Lung (tissue), 12 donors: ENCODE data around the gene BRIX1. TPM values are rescaled to one million over a fixed set of nuclear protein-coding genes. Genes with fewer than 3 reads are reported as not detected.

Experiments
- ATAC-seq: fragments of 200-7000 bp; cut with Tn5 transposase; one replicate; pipeline ENCODE4 v1.9.1; 2020; ENCODE audit warnings: moderate number of reproducible peaks; ENCODE audit not compliant: insufficient read depth, low FRiP score
- DNase-seq, 3 donors: peaks; one replicate each; pipeline ENCODE4 v3.0.0-alpha.2; 2013 to 2017
- H3K27ac ChIP-seq, 2 donors: one replicate each; pipeline ENCODE4 v1.5.1; 2013; ENCODE audit warnings: mild to moderate bottlenecking in 2 of 2, moderate library complexity in 2 of 2, control low read depth in 1 of 2, inconsistent platforms in 1 of 2, low read depth in 1 of 2, low read length in 1 of 2
- H3K27me3 ChIP-seq, 3 donors: one replicate each; pipeline ENCODE4 v1.5.1; 2013; ENCODE audit warnings: low read length in 2 of 3; ENCODE audit not compliant: control insufficient read depth in 3 of 3, insufficient read depth in 3 of 3
- H3K36me3 ChIP-seq, 4 donors: one replicate each; pipeline ENCODE4 v1.5.1; 2013; ENCODE audit warnings: low read length in 4 of 4, mild to moderate bottlenecking in 1 of 4, moderate library complexity in 1 of 4; ENCODE audit not compliant: control insufficient read depth in 4 of 4, insufficient read depth in 4 of 4
- H3K4me1 ChIP-seq, 5 donors: one replicate each; pipeline ENCODE4 v1.5.1; 2013; ENCODE audit warnings: low read length in 5 of 5, mild to moderate bottlenecking in 2 of 5, moderate library complexity in 1 of 5; ENCODE audit not compliant: control insufficient read depth in 5 of 5, insufficient read depth in 5 of 5
- H3K4me3 ChIP-seq: one replicate; pipeline ENCODE4 v1.5.1; 2013; ENCODE audit warnings: mild to moderate bottlenecking, control low read depth, moderate library complexity
- H3K9ac ChIP-seq, 2 donors: one replicate each; pipeline ENCODE4 v1.5.1; 2013; ENCODE audit warnings: low read length in 2 of 2, control low read depth in 1 of 2; ENCODE audit not compliant: insufficient read depth in 1 of 2
- H3K9me3 ChIP-seq, 4 donors: one replicate each; pipeline ENCODE4 v1.5.1; 2013; ENCODE audit warnings: low read length in 3 of 4, mild to moderate bottlenecking in 1 of 4, moderate library complexity in 1 of 4; ENCODE audit not compliant: control insufficient read depth in 4 of 4, insufficient read depth in 3 of 4
- WGBS, 2 donors: extraction: QIAGEN DNeasy Blood & Tissue Kit; methylation state at CpG; one replicate each; pipeline ENCODE4 v1.1.7; 2013; 5-methylcytosine and 5-hydroxymethylcytosine counted together
- polyA plus RNA-seq, 2 donors: library from polyadenylated mRNA; stranded (reverse); fragments of 200-250 nt; gene quantifications; one replicate each; pipeline ENCODE4 v1.2.1, GENCODE V29; 2013
- total RNA-seq, 2 donors: library from RNA; depleted of rRNA in 1 of 2; stranded (reverse); fragments of >200 nt in 1 of 2; gene quantifications; one replicate each; pipeline ENCODE4 v1.2.1, GENCODE V29; 2014 to 2021
- TF ChIP-seq, protein P1 (sequence below): IDR thresholded peaks from 2 replicates; pipeline ENCODE4 v1.5.1; 2012; ENCODE audit warnings: mild to moderate bottlenecking; ENCODE audit errors: control extremely low read depth, extremely low read depth
- donor health status: control.
- donor health status: control.
- donor health status: Bipolar disorder and iron deficiency.
- donor health status: healthy.
- donor health status: DM: yes; HTN: yes; CAD: no.

BRIX1 gene
- total and polyA plus RNA-seq, 4 donors, result 17.6 to 31.2 (median 22.4) TPM

DNA sequence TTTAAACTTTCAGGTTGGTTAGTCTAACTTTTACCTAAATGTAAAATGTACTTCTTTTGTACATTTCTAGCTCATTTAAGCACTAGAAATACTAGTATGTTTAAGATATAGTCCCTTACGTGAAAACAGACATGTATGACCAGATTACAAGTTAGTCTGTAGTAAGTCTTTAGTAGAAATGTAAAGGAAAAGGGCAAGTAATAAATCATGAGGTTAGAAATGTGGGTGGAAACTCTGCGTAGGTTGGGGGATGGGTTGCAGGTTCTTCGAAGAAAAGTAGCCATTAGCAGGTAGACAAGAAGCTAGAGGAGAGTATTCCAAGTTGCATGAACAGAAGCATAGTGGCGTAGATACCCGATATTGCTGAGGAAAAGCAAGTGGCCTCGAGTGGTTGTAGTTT, 23.1 kb upstream of the BRIX1 start:
- 89 to 90% methylated on average over 6 of the region's 6 CpGs for WGBS, 2 donors
- DNase-seq (no peak), ATAC-seq (no peak)
- TF ChIP-seq, protein P1, sequence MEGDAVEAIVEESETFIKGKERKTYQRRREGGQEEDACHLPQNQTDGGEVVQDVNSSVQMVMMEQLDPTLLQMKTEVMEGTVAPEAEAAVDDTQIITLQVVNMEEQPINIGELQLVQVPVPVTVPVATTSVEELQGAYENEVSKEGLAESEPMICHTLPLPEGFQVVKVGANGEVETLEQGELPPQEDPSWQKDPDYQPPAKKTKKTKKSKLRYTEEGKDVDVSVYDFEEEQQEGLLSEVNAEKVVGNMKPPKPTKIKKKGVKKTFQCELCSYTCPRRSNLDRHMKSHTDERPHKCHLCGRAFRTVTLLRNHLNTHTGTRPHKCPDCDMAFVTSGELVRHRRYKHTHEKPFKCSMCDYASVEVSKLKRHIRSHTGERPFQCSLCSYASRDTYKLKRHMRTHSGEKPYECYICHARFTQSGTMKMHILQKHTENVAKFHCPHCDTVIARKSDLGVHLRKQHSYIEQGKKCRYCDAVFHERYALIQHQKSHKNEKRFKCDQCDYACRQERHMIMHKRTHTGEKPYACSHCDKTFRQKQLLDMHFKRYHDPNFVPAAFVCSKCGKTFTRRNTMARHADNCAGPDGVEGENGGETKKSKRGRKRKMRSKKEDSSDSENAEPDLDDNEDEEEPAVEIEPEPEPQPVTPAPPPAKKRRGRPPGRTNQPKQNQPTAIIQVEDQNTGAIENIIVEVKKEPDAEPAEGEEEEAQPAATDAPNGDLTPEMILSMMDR, result no peak
- Histone ChIP-seq H3K9ac (no peak overlapping the region), H3K27ac (no peak overlapping the region), H3K36me3 (no peaks in the 10 kb centered on the region), H3K4me1 (no peaks in the 10 kb centered on the region), H3K4me3 (no peak overlapping the region), H3K9me3 (no peaks in the 10 kb centered on the region), H3K27me3 (no peaks in the 10 kb centered on the region)

GRCh38 chr5:34894716-34895115, 20.8 kb upstream of the BRIX1 start:
- peaks cover 0 to 4% (median 0%) of the 10 kb centered on the region in 5 donors for H3K4me1 ChIP-seq
- ATAC-seq, result no peak
- no peaks in the 10 kb centered on the region for H3K36me3 ChIP-seq
- WGBS, 2 donors, result 96 to 97% methylated on average over 1 of the region's 1 CpG
- H3K9me3 ChIP-seq, result no peaks in the 10 kb centered on the region
- H3K27ac ChIP-seq, result no peak overlapping the region
- DNase-seq, result no peak
- H3K27me3 ChIP-seq, result no peaks in the 10 kb centered on the region
- no peak overlapping the region for H3K9ac ChIP-seq
- no peak overlapping the region for H3K4me3 ChIP-seq
- TF ChIP-seq, protein P1, result no peak

DNA sequence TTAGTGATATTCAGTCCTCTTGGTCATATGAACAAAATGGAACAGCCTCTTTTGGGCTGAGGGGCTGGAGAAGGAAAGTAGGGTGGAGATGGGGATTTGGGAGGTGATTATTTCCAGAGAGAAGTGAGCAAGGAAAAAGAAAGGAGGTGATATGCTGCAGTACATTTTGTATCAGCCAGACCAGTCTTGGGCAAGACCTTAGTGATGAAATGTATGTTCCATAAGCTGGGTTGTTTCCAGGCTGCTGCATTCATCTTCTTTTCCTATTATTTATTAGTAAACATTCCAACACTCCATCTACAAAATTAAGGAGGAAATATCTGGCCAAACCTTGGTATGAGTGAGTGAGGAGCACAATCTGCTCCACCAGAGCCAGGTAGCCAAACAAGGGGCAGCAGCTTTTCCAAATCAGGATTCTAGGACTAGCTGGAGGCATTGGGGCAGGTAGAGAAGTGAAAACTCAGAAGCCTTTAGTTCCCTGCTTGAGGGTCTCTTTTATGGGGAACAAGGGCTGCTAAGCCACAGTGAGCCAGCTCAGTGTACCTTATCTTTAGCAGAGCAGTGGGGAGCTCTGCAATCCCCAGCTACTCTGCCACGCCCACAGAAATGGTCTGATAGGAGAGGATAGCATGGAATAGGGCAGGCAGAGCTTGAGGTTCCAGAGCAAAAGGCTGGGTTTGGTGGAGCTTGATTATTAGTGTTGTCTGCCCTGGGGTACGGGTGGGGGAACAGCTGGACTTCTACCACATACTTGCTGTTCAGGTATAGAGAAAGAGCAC, 19.7 kb upstream of the BRIX1 start:
- H3K4me1 ChIP-seq, result peaks cover 0 to 4% (median 0%) of the 10 kb centered on the region in 5 donors
- no peaks in the 10 kb centered on the region for H3K9me3 ChIP-seq
- no peaks in the 10 kb centered on the region for H3K36me3 ChIP-seq
- no peak for ATAC-seq
- no peaks in the 10 kb centered on the region for H3K27me3 ChIP-seq
- TF ChIP-seq, protein P1, result no peak
- peak in 1 of 3 donors; percentile 26 for DNase-seq
- WGBS, 2 donors, result 90 to 95% methylated on average over 2 of the region's 2 CpGs
- no peak overlapping the region for H3K27ac ChIP-seq
- no peak overlapping the region for H3K9ac ChIP-seq
- H3K4me3 ChIP-seq, result no peak overlapping the region
